Gastroesophageal sphincter (tissue), 4 donors: ENCODE results near the gene FOSL1. TPM values are rescaled to one million over a fixed set of nuclear protein-coding genes. Genes with fewer than 3 reads are reported as not detected.

ENCODE experiments used
- ATAC-seq: fragments of 150-250 bp; one replicate; pipeline ENCODE4 v1.9.1; 2016; ENCODE audit warnings: mild to moderate bottlenecking, moderate library complexity
- H3K27ac ChIP-seq, 4 donors: fragments of 200-600 bp; sonication (generic) in 3 of 4; 1 replicate in 3 of 4; 2 replicates in 1 of 4; pipeline ENCODE4 v1.5.1; 2016 to 2019
- H3K27me3 ChIP-seq: fragments of 200-600 bp; sonication (generic); one replicate; pipeline ENCODE4 v1.5.1; 2019
- H3K36me3 ChIP-seq, 2 donors: fragments of 200-600 bp; sonication (generic); one replicate each; pipeline ENCODE4 v1.5.1; 2019; ENCODE audit warnings: control low read depth in 1 of 2
- H3K4me1 ChIP-seq, 3 donors: fragments of 200-600 bp; sonication (generic); 1 replicate in 2 of 3; 2 replicates in 1 of 3; pipeline ENCODE4 v1.5.1; 2016 to 2019; ENCODE audit warnings: control low read depth in 2 of 3
- H3K4me3 ChIP-seq, 2 donors: fragments of 200-600 bp; sonication (generic); one replicate each; pipeline ENCODE4 v1.5.1; 2019; ENCODE audit warnings: mild to moderate bottlenecking in 1 of 2, moderate library complexity in 1 of 2
- H3K9me3 ChIP-seq, 3 donors: fragments of 200-600 bp; sonication (generic); one replicate each; pipeline ENCODE4 v1.5.1; 2017 to 2019; ENCODE audit warnings: control low read depth in 2 of 3
- EP300 ChIP-seq: sonication (generic); formaldehyde crosslinking; IDR thresholded peaks from one replicate; pipeline ENCODE4 v1.6.1; 2017; ENCODE audit warnings: antibody characterized with exemption, mild to moderate bottlenecking
- POLR2A ChIP-seq, 2 donors: fragments of 450-650 bp; IDR thresholded peaks; one replicate each; pipeline ENCODE4 v1.6.1; 2017; ENCODE audit warnings: antibody characterized with exemption in 2 of 2, mild to moderate bottlenecking in 2 of 2, moderate library complexity in 1 of 2
- POLR2AphosphoS5 ChIP-seq: sonication (generic); formaldehyde crosslinking; IDR thresholded peaks from one replicate; pipeline ENCODE4 v1.6.1; 2017; ENCODE audit warnings: antibody characterized with exemption
- WGBS, 2 donors: methylation state at CpG; one replicate each; pipeline ENCODE4 v1.1.5; 2018; ENCODE audit warnings: low coverage in 1 of 2; 5-methylcytosine and 5-hydroxymethylcytosine counted together
- total RNA-seq, 4 donors: library from RNA; depleted of rRNA; stranded (reverse); fragments of >200 nt; gene quantifications; one replicate each; pipeline ENCODE4 v1.1.0, GENCODE V29; 2016
- TF ChIP-seq, protein P1 (sequence below), 4 experiments: fragments of 200-600 bp in 2 of 4; fragments of 450-650 bp in 2 of 4; sonication (generic) in 1 of 4; IDR thresholded peaks; one replicate each; pipeline ENCODE4 v1.5.1; 2017 to 2019; ENCODE audit warnings: antibody characterized with exemption in 4 of 4, mild to moderate bottlenecking in 2 of 4, moderate library complexity in 2 of 4

Gene FOSL1
- total RNA-seq, 4 donors from 2014 or later = 1.4 to 24.9 (median 4.1) TPM

DNA sequence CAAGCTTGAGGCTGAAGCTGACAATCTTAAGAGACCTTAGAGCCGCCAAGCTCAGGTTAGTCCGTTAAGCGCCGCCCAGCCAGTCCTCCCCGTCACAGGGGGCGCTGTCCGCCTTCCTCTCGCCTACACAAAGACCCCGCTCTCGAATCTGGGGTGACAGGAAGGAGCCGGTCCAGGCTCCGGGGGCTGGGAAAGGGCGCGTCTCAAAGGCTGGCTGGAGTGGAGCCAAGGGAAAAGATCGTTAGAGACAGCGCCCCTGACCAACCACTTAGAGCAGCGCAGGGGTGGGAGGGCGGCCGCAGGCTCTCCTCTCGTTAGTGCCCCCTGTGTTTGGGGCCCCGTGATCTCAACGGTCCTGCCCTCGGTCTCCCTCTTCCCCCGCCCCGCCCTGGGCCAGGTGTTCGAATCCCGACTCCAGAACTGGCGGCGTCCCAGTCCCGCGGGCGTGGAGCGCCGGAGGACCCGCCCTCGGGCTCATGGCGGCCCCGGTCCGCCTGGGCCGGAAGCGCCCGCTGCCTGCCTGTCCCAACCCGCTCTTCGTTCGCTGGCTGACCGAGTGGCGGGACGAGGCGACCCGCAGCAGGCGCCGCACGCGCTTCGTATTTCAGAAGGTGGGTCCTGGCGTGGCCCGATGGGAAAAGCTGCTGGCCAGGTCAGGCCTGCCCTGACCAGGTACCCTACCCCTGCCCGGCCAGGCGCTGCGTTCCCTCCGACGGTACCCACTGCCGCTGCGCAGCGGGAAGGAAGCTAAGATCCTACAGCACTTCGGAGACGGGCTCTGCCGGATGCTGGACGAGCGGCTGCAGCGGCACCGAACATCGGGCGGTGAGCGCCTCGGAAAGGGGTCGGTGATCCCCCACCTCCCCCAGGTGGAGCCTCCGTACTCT lies 39.7 kb downstream of the FOSL1 start, which contains the start of gene MUS81:
Gene MUS81 (plus strand): TSS at position 156 of the 887 bp plus-strand sequence. CDS start 321 bp downstream, at position 477.
- Histone ChIP-seq H3K4me1 (peaks cover 0 to 72% (median 25%) of the 10 kb centered on the region in 3 donors), H3K27me3 (no peaks in the 10 kb centered on the region), H3K36me3 (peaks cover 0 to 48% of the 10 kb centered on the region in 2 donors), H3K27ac (peak within 1 kb of the TSS; percentile 90 to 99 (median 96)), H3K4me3 (peak within 1 kb of the TSS; percentile 61 to 95), H3K9me3 (no peaks in the 10 kb centered on the region)
- TF ChIP-seq, protein P1, sequence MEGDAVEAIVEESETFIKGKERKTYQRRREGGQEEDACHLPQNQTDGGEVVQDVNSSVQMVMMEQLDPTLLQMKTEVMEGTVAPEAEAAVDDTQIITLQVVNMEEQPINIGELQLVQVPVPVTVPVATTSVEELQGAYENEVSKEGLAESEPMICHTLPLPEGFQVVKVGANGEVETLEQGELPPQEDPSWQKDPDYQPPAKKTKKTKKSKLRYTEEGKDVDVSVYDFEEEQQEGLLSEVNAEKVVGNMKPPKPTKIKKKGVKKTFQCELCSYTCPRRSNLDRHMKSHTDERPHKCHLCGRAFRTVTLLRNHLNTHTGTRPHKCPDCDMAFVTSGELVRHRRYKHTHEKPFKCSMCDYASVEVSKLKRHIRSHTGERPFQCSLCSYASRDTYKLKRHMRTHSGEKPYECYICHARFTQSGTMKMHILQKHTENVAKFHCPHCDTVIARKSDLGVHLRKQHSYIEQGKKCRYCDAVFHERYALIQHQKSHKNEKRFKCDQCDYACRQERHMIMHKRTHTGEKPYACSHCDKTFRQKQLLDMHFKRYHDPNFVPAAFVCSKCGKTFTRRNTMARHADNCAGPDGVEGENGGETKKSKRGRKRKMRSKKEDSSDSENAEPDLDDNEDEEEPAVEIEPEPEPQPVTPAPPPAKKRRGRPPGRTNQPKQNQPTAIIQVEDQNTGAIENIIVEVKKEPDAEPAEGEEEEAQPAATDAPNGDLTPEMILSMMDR (IDR thresholded peaks at IDR 0.05) = peak in 3 of 4 experiments; percentile 75 to 92 (median 84)
- TF ChIP-seq EP300 (no peak), POLR2A (IDR thresholded peaks at IDR 0.05) (peak; percentile 42 to 64), POLR2AphosphoS5 (peak; percentile 82)
- WGBS, 2 donors = no CpG with 5 or more reads among the region's 78 CpGs
- ATAC-seq = peak; percentile 67

DNA sequence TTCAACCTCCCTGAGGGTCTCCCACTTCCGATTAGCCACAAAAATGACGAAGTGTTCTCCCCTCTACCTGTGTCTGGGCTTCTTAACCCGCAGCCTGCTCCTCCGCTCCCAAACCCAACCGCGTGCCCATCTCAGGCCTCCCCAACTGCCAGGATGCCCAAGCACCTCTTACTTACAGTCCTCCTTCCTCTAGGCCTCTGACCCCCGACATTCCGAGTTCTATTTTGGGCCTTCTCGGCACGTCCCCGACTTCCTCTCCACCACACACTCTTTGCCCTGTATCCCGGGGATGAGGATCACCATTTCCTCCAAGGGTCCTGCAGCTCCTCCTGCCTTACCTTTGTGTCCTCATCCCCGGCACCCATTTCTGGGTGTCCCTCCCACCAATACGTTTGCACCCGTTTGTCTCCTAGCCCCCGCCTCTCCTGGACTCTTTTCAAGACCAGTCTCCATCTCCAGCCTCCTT lies 40.3 kb downstream of the FOSL1 start:
- 0 to 1% methylated on average over 5 to 15 of the region's 16 CpGs for WGBS, 2 donors
- no peak for TF ChIP-seq POLR2A (IDR thresholded peaks at IDR 0.05)
- no peak for TF ChIP-seq EP300
- TF ChIP-seq POLR2AphosphoS5 = no peak
- TF ChIP-seq, protein P1 (IDR thresholded peaks at IDR 0.05) = no peak
- H3K4me3 ChIP-seq = peak overlapping the region; percentile 61 to 95
- H3K9me3 ChIP-seq = no peaks in the 10 kb centered on the region
- ATAC-seq = no peak
- peaks cover 0 to 75% (median 28%) of the 10 kb centered on the region in 3 donors for H3K4me1 ChIP-seq
- no peaks in the 10 kb centered on the region for H3K27me3 ChIP-seq
- peaks cover 0 to 48% of the 10 kb centered on the region in 2 donors for H3K36me3 ChIP-seq
- peak overlapping the region; percentile 90 to 99 (median 96) for H3K27ac ChIP-seq

DNA sequence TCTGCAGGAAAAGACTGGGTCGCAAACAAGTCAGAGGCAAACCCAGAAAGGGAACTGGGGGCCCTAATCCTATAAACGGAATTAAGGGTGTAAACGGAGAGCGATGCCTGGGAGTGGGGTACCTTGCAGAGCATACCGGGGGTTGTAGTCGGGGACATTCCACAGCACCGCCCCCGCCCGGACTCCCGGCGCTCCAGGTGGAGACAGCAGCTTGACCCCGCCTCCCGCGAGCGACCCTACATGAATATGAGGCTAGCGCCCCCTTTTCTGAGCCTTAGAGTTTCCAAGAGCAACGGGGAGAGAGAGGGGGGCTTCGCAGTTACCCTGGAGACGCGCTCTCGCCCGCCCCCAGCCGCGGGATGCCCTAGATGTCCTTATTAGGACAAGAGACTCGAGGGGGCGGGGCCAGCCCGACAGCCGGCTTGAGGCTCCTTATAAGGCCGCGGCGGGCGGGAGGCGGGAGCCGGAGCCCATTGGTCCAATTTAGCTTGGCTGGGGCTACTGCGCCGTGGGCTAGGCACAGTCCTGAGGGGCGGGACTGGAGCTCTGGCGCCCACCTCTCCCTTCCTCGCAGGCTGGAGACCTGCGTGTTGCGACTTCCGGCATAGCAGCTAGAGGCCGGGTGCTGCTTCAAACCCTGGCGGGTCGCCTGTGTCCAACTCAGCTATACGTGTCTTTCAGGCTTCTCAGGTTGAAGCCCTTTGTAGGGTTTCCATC lies 40.9 kb downstream of the FOSL1 start:
- peak overlapping the region; percentile 61 to 95 for H3K4me3 ChIP-seq
- H3K27me3 ChIP-seq = no peaks in the 10 kb centered on the region
- TF ChIP-seq EP300 = no peak
- TF ChIP-seq POLR2AphosphoS5 = peak; percentile 99
- TF ChIP-seq, protein P1 (IDR thresholded peaks at IDR 0.05) = peak in 1 of 4 experiments; percentile 16
- peak; percentile 96 to 97 for TF ChIP-seq POLR2A (IDR thresholded peaks at IDR 0.05)
- peaks cover 0 to 48% of the 10 kb centered on the region in 2 donors for H3K36me3 ChIP-seq
- H3K4me1 ChIP-seq = peaks cover 0 to 75% (median 28%) of the 10 kb centered on the region in 3 donors
- H3K9me3 ChIP-seq = no peaks in the 10 kb centered on the region
- peak; percentile 78 for ATAC-seq
- peak overlapping the region; percentile 90 to 99 (median 96) for H3K27ac ChIP-seq
- 2% methylated on average over 18 of the region's 46 CpGs; no CpG with 5 or more reads in 1 of the 2 donors for WGBS, 2 donors

DNA sequence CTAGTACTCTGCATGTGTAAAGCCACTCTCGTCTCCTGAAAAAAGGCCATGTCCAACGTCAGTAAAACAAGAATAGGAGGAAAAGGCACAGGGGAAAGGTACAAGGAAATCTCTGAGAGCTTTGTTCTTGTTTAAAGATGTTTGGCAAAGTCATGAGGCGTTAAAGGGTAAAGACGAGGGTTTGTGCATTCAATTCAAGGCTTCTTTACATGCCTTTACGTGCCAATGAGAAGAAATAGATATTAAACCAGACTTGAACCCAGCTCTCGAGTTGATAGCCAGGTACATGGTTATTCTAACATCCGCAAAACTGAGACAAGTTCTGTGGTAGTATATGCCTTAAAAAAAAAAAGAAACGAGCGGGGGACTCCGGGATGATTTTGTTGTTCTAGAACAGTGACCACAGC lies 41.5 kb downstream of the FOSL1 start:
- Histone ChIP-seq H3K27me3 (no peaks in the 10 kb centered on the region), H3K4me3 (peak overlapping the region; percentile 37 to 95), H3K4me1 (peaks cover 0 to 75% (median 28%) of the 10 kb centered on the region in 3 donors), H3K27ac (peak overlapping the region; percentile 90 to 99 (median 96)), H3K36me3 (peaks cover 0 to 48% of the 10 kb centered on the region in 2 donors), H3K9me3 (no peaks in the 10 kb centered on the region)
- WGBS, 2 donors = 0% methylated on average over 10 of the region's 10 CpGs
- TF ChIP-seq, protein P1 (IDR thresholded peaks at IDR 0.05) = no peak
- no peak for TF ChIP-seq POLR2AphosphoS5
- TF ChIP-seq EP300 = no peak
- TF ChIP-seq POLR2A (IDR thresholded peaks at IDR 0.05) = no peak
- ATAC-seq = no peak
